ENCODE measurements around the gene MBOAT7.
"Not testable (repeated sequence)": the region's sequence is repeated elsewhere in the genome, so short reads cannot be mapped to it uniquely, and the experiment has no call there.

The MBOAT7 gene

GRCh38 chr19:54208784-54209057, 19.3 kb upstream of the MBOAT7 start:
- no peak for DNase-seq

- DNase-seq = no peak
These were observed 18.8 kb upstream of the MBOAT7 start for GRCh38 chr19:54207983-54208783.

DNA sequence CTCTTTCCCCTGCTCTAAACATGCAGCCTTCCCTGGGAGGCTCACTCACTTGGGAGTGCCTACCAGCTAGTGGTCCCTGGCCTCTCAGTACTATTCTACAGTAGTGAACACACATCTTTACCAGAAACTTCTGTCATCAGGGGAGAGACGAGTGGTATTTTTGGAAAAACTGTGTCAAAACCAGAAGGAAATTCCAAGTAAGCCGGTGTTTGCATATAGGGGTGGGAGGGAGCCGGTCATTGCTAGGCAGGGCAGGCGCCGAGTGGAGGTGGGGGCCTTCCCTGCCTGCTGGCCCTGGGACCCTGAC, 18.2 kb upstream of the MBOAT7 start:
- no peak for DNase-seq

GRCh38 chr19:54207193-54207592, 17.8 kb upstream of the MBOAT7 start:
- DNase-seq = not testable (repeated sequence)

- DNase-seq = no peak
These were observed 17.4 kb upstream of the MBOAT7 start for GRCh38 chr19:54206831-54207177.

DNA sequence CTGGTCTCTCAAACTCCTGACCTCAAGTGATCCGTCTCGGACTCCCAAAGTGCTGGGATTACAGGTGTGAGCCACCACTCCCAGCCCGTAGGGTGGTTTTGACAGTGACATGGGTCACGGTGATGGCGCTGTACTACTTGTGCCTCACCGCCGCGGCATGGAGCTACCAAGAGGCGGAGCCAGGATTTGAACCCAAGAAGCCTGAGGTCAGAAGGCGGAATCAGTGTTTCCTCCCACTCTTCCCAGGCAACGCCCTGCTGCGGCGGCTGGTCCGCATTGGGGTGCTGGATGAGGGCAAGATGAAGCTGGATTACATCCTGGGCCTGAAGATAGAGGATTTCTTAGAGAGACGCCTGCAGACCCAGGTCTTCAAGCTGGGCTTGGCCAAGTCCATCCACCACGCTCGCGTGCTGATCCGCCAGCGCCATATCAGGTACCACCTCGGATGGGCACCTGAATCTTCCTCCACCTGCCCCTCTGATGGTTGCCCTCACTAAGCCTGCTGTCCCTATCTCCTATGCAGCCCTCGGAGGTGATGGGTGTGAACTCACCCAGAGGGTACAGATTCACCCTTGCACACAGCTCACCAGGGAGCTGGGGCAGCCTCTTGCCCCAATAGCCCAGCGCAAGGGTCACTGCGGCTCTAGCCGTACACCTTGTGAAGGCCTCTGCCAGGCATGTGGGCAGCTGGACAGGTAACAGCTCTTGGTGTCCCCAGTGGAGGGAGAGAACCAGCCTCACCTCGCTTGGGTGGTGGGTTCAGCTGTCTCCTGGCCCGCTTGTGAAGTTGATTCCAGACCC, 16.9 kb upstream of the MBOAT7 start:
- DNase-seq = no peak

- no peak for DNase-seq
These were observed 15.5 kb upstream of the MBOAT7 start for GRCh38 chr19:54204767-54205468.

DNA sequence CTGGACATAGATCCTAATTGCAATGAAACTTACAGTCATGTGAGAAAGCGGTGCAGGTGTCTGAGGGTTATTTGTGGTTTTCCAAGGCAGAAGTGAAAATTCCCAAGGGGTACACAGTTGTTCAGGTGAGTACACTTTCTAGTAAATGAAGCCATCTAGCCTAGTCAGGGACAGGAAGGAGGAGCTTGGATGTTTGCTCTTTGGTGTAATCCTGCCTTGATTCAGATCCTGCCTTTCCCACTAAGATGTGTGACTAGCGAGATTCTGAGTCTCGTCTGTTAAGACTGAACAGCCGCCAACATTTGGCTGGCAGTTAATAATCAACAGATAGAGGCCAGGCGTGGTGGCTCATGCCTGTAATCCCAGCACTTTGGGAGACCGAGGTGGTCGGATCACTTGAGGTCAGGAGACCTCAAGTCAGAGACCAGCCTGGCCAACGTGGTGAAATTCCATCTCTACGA, 13.8 kb upstream of the MBOAT7 start:
- no peak for DNase-seq

- DNase-seq = no peak
These were observed 12.6 kb upstream of the MBOAT7 start for GRCh38 chr19:54201980-54202379.

DNA sequence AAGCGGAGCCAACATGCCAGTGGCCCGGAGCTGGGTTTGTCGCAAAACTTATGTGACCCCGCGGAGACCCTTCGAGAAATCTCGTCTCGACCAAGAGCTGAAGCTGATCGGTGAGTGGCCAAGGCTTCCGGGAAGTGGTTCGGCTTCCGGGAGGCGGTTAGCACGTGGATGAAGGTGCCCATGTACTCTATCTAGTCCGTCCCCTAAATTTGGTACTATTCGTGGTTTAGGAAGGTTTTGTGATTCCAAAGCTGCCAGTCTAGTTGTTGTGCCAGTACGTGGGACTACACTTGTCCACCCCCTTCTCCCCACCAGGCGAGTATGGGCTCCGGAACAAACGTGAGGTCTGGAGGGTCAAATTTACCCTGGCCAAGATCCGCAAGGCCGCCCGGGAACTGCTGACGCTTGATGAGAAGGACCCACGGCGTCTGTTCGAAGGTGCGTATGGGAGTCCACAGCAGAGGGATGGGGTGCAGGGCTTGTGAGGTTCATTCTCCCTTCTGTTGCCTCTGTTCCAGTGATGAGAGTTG, 11.9 kb upstream of the MBOAT7 start:
- DNase-seq = no peak

DNA sequence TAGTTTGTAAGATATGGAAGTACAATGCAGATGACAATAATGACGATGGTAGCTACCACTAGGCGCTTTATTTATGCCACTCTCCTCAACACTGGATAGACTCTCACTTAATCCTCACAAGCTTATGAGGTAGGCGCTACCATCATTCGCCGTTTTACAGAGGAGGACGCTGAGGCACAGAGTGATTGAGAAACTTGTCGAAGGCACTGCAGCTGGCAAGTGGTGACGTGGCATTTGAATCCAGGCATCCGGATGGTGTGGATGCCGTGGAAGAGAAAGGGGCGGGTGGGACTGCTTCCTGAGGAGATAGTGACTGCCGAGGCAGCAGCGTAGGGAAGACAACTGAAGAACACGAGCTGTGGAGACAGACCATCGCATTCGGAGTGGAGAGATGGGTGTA, 10.0 kb upstream of the MBOAT7 start:
- no peak for DNase-seq

- no peak for DNase-seq
These were observed 7.7 kb upstream of the MBOAT7 start for GRCh38 chr19:54197121-54197520.

- no peak for DNase-seq
These were observed 7.2 kb upstream of the MBOAT7 start for GRCh38 chr19:54196536-54196935.

DNA sequence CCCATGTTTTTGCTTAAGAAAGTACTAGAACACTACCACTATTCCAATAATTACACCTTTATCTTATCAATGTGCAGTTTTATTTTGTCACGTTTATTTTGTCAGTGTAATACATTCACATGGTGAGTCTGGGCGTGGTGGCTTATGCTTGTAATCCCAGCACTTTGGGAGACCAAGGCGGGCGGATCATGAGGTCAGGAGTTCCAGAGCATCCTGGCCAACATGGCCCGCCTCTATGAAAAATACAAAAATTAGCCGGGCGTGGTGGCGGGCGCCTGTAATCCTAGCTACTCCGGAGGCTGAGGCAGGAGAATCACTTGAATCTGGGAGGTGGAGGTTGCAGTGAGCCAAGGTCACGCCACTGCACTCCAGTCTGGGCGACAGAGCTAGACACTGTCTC, 5.1 kb upstream of the MBOAT7 start:
- not testable (repeated sequence) for DNase-seq

- DNase-seq = no peak
These were observed 3.6 kb upstream of the MBOAT7 start for GRCh38 chr19:54193011-54193410.

GRCh38 chr19:54191811-54192453, 2.6 kb upstream of the MBOAT7 start:
- no peak for DNase-seq

DNA sequence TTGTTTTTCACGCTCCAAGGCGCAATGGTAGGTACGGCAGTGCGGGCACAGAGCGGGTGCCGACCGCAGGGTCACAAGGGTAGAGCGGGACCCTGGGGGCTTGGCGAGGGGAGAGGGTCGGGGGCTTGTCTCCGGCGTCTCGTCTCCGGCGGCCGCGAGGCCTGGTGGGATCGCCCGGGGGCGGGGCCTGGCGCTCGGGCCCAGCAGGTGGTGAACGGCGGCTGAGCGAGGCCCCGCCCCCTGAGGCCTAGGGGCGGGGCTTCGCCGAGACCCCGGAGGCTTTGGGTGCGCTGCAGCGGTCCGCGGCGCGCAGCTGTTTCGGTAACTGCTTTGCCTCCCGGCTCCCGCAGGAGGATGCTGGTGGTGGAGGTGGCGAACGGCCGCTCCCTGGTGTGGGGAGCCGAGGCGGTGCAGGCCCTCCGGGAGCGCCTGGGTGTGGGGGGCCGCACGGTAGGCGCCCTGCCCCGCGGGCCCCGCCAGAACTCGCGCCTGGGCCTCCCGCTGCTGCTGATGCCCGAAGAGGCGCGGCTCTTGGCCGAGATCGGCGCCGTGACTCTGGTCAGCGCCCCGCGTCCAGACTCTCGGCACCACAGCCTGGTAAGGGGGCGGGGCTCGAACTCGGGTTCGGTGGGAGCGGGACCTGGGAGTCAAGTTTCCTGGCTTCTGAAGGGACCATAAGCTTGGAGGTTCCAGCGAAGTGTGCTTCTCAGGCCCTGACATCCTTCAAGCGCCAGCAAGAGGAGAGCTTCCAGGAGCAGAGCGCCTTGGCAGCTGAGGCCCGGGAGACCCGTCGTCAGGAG, 1.8 kb upstream of the MBOAT7 start, which contains the start of gene TSEN34:
TSEN34 (plus strand) TSS at position 298 of the 800 bp plus-strand sequence; CDS start at position 355, 57 bp downstream.
- peak; percentile 70 for DNase-seq

GRCh38 chr19:54190503-54191010, 1.2 kb upstream of the MBOAT7 start:
- peak; percentile 98 for DNase-seq

DNA sequence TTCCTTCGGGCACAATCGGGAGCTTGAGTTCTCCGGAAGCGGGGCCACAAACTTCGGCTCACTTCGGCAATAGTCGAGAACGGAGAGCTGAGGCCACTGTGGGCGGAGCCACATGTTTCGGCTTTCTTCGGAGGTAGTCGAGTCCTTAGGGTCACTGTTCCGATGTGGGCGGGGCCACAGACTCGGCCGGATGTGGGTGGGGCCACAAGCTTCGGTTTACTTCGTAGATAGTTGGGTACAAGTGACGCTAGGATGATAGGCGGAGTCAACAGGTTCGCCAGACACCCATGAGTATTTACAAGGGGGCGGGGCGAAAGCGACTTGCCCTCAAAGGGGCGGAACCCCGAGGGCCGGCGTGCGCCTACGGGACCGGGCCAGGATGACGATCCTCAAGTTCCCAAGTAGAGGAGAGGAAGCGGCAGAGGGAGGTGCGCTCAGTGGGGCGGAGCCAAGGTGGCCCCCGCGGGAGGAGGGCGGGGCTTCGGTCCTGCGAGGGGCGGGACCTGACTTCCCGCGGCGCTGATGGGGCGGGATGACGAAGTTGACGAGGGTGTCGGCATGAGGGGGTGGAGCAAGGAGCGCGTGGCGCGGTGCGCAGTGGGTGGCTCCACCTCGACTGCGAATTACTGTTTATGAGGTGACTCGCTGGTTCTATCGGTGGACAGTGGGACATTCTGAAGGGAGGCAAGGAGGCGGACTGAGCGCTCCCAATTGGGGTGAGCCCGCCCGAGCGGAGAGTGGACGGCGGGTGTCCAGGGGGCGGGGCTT, 539 bp upstream of the MBOAT7 start:
- DNase-seq = peak; percentile 99

GRCh38 chr19:54188215-54188871, 1.0 kb downstream of the MBOAT7 start:
- DNase-seq = no peak

DNA sequence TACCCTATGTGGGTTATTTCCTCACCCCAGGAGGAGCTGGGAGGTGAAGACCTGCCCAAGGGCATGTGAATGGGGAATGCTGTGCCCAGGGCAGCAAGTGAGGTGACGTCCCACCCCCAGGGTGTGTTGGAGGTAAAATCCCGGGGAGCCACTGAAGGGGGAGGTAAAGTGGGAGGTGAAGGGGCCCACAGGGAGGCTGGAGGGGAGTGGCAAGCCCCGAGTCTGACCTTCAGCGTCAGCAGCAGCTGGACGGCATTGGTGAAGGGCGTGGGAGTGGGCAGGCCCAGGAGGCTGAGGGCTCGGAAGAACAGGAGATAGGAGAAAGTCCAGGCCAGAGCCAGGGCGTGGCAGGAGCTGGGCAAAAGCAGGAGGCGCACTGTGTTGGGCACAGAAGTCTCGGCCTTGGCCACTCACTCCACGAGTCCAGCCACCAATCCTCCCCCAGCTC, 2.4 kb downstream of the MBOAT7 start:
- no peak for DNase-seq
